HEK293 (cell line): Measurements from ENCODE around the gene PTGES2.

ENCODE experiments used
- CTCF ChIP-seq: fragments of 450-650 bp; formaldehyde crosslinking; IDR thresholded peaks from 2 replicates; pipeline ENCODE4 v1.5.1; 2016; ENCODE audit warnings: missing biosample characterization, missing genetic modification characterization
- MYNN ChIP-seq: fragments of 450-650 bp; formaldehyde crosslinking; IDR thresholded peaks from 2 replicates; pipeline ENCODE4 v1.5.1; 2016; ENCODE audit warnings: missing biosample characterization, missing genetic modification characterization, borderline replicate concordance
- SP2 ChIP-seq: fragments of 450-650 bp; formaldehyde crosslinking; IDR thresholded peaks from 2 replicates; pipeline ENCODE4 v1.5.1; 2016; ENCODE audit warnings: missing biosample characterization, missing genetic modification characterization
- YY1 ChIP-seq: fragments of 450-650 bp; formaldehyde crosslinking; IDR thresholded peaks from 2 replicates; pipeline ENCODE4 v1.5.1; 2018; ENCODE audit warnings: missing biosample characterization, missing genetic modification characterization
- ZBTB21 ChIP-seq: fragments of 450-650 bp; formaldehyde crosslinking; IDR thresholded peaks from 2 replicates; pipeline ENCODE4 v1.5.1; 2017; ENCODE audit warnings: missing biosample characterization, missing genetic modification characterization
- ZBTB7A ChIP-seq: fragments of 450-650 bp; formaldehyde crosslinking; IDR thresholded peaks from 2 replicates; pipeline ENCODE4 v1.5.1; 2016; ENCODE audit warnings: low read depth, missing biosample characterization, missing genetic modification characterization
- ZNF23 ChIP-seq: fragments of 450-650 bp; formaldehyde crosslinking; IDR thresholded peaks from 2 replicates; pipeline ENCODE4 v1.5.1; 2016; ENCODE audit warnings: missing biosample characterization, missing genetic modification characterization, borderline replicate concordance
- ZNF423 ChIP-seq: fragments of 450-650 bp; formaldehyde crosslinking; IDR thresholded peaks from 2 replicates; pipeline ENCODE4 v1.5.1; 2016; ENCODE audit warnings: missing biosample characterization, missing genetic modification characterization
- ZNF548 ChIP-seq: fragments of 450-650 bp; formaldehyde crosslinking; IDR thresholded peaks from 2 replicates; pipeline ENCODE4 v1.5.1; 2016; ENCODE audit warnings: missing biosample characterization, missing genetic modification characterization
- ZNF596 ChIP-seq: fragments of 450-650 bp; IDR thresholded peaks from 2 replicates; pipeline ENCODE4 v1.5.0; 2018; ENCODE audit warnings: missing biosample characterization, mild to moderate bottlenecking, missing genetic modification characterization, moderate library complexity
- ZNF837 ChIP-seq: fragments of 450-650 bp; formaldehyde crosslinking; IDR thresholded peaks from 2 replicates; pipeline ENCODE4 v1.5.1; 2016; ENCODE audit warnings: missing biosample characterization, missing genetic modification characterization

GRCh38 chr9:128169492-128169891 lies 42.0 kb upstream of the PTGES2 start:
- no peak for TF ChIP-seq CTCF (tag by site-specific recombination)
- TF ChIP-seq SP2, result no peak
- no peak for TF ChIP-seq ZBTB21 (tag by site-specific recombination)
- TF ChIP-seq ZNF23 (tag by site-specific recombination), result no peak
- no peak for TF ChIP-seq ZNF596
- no peak for TF ChIP-seq YY1 (tag by site-specific recombination)
- no peak for TF ChIP-seq ZNF548 (tag by site-specific recombination)
- TF ChIP-seq MYNN (tag by site-specific recombination), result no peak
- no peak for TF ChIP-seq ZNF423 (tag by site-specific recombination)
- no peak for TF ChIP-seq ZBTB7A
- no peak for TF ChIP-seq ZNF837 (tag by site-specific recombination)
